A204.1 (cell line): ENCODE results near the gene SNX13.

ENCODE experiments used
- FAIRE-seq: peaks from 2 replicates; lab custom pipeline; 2012; peaks lifted over from hg19 to GRCh38; lab: Jason Lieb, UNC

Gene SNX13

GRCh38 chr7:17779381-17779780 is 160.9 kb downstream of the SNX13 start:
- FAIRE-seq: no peak

GRCh38 chr7:17774716-17775288 is 165.5 kb downstream of the SNX13 start:
- no peak for FAIRE-seq

- no peak for FAIRE-seq
Observed at GRCh38 chr7:17774248-17774647, 166.0 kb downstream of the SNX13 start.

GRCh38 chr7:17773289-17773626 is 167.0 kb downstream of the SNX13 start:
- FAIRE-seq: no peak

- no peak for FAIRE-seq
Observed at GRCh38 chr7:17772581-17773288, 167.6 kb downstream of the SNX13 start.

- FAIRE-seq: no peak
Observed at GRCh38 chr7:17771901-17772408, 168.3 kb downstream of the SNX13 start.

- no peak for FAIRE-seq
Observed at GRCh38 chr7:17770710-17771375, 169.5 kb downstream of the SNX13 start.

- FAIRE-seq: peak; percentile 63
Observed at GRCh38 chr7:17769918-17770317, 170.4 kb downstream of the SNX13 start.

GRCh38 chr7:17758008-17758407 is 182.3 kb downstream of the SNX13 start:
- no peak for FAIRE-seq

GRCh38 chr7:17746020-17746530 is 194.2 kb downstream of the SNX13 start:
- no peak for FAIRE-seq

- FAIRE-seq: no peak
Observed at GRCh38 chr7:17745610-17746009, 194.7 kb downstream of the SNX13 start.

GRCh38 chr7:17743316-17743715 is 197.0 kb downstream of the SNX13 start:
- no peak for FAIRE-seq

- FAIRE-seq: no peak
Observed at GRCh38 chr7:17741426-17741825, 198.9 kb downstream of the SNX13 start.
